ENCODE results near the gene ZNF543.
A peak's percentile ranks its signal among the peaks of the same experiment; 100 is the strongest.
"Not testable (repeated sequence)": the region's sequence is repeated elsewhere in the genome, so short reads cannot be mapped to it uniquely, and the experiment has no call there.

Gene ZNF543

DNA sequence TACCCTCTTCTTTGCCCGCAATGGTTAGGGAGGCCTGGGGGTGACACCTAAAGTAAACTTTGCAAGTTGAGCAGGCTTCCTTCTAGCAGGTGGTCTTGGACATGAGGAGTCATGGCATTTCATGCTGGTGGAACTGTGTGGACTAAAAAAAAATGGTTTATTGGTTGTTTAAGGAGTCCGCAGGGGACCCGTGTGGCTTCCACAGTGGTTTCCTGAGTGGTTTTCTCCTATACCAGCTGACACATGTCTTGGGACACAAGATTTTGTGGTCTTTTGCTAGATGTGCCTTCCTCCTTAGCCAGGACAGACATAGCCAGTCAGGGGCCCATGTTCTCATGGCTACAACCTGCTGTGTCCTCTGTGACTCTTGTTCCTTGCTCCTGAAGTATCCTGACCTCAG, 1.5 kb downstream of the ZNF543 start:
- DNase-seq, result no peak

DNA sequence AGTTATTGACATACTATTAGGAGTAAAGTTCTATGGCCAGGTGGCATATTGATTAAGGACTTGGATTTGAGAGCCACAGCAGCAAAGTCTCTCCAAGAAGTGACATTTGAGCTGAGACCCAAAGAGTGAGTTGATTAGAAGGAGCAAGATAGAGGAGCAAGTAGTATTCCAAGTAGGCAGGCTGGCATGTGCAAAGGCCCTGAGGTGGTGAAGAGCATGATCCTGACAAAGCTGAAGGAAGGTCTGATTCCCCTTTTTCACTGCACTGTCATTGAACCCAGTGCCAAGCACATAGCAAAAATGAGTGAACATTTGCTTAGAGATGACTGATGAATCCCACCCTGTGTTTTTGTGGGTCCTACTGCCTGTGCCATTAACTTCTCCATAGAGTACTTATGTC, 4.7 kb downstream of the ZNF543 start:
- no peak for DNase-seq

DNA sequence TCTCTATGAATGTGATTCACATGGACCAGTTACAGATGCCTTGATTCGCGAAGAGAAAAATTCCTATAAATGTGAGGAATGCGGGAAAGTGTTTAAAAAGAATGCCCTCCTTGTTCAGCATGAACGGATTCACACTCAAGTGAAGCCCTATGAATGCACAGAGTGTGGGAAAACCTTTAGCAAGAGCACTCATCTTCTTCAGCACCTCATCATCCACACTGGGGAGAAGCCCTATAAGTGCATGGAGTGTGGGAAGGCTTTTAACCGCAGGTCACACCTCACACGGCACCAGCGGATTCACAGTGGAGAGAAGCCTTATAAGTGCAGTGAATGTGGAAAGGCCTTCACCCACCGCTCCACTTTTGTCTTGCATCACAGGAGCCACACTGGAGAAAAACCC, 7.7 kb downstream of the ZNF543 start:
- DNase-seq, result no peak

DNA sequence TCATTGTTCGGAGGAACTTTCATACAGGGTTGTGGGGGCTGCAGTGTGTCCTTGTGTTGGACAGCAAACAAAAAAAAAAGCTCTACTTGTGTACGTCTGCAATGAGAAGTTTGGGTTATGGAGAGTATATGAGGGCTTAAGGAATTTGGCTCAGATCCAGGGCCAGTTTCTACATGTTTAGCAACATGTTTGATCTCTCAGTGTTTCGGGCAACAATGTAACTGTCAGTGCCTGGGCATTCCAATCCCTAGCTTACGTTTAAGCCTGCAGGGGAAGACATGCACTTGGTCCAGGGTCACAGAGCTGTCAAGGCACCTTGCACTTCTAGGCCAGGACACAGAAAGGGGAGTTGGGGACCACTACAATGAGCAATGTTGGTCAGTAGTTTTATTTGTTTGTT, 13.9 kb downstream of the ZNF543 start:
- DNase-seq, result no peak

DNA sequence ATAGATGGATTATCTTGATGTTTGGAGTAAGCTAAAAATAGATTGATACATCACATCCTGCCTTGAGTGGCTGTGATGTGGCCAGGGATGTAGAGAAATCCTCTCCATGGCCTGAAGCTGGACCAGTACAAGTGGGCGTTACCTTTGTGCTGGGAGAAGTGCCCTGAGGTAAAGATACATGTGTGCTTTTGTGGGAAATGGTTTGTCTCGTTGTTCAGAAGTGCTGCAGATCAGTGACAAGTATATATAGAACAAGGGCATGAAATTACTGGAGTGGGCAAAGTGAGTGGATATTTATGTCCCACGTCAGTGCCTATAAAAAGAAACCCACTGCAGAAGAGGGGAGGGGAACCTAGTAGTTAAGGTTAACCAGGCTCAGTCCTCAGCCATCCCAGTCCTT, 18.6 kb downstream of the ZNF543 start:
- DNase-seq, result no peak

DNA sequence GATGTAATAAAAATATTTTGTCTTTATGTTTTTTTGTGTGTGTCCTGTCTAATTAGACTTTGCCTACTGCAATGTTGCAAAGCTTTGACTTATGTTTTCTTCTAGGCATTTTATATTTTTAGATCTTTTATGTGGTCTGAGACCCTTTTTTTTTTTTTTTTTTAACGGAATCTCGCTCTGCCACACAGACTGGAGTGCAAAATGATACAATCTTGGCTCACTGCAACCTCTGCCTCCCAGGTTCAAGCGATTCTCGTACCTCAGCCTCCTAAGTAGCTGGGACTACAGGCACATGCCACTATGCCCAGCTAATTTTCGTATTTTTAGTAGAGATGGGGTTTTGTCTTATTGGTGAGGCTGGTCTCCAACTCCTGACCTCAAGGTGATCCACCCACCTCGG, 22.3 kb downstream of the ZNF543 start:
- no peak for DNase-seq

DNA sequence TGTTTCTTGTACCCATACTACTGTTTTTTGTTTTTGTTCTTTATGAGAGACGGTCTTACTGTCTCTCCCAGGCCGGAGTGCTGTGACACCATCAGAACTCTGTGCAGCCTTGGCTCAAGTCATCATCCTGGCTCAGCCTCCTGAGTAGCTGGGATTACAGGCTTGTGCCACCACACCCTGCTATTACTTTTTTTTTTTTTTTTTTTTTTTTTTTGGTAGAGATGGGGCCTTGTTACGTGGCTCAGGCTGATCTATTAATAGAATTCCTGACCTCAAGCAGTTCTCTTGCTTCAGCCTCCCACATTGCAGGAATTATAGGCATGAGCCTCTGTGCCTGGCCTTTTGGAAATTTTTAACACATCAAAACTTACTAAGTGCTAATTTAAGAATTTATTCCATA, 27.9 kb downstream of the ZNF543 start:
- no peak for DNase-seq

DNA sequence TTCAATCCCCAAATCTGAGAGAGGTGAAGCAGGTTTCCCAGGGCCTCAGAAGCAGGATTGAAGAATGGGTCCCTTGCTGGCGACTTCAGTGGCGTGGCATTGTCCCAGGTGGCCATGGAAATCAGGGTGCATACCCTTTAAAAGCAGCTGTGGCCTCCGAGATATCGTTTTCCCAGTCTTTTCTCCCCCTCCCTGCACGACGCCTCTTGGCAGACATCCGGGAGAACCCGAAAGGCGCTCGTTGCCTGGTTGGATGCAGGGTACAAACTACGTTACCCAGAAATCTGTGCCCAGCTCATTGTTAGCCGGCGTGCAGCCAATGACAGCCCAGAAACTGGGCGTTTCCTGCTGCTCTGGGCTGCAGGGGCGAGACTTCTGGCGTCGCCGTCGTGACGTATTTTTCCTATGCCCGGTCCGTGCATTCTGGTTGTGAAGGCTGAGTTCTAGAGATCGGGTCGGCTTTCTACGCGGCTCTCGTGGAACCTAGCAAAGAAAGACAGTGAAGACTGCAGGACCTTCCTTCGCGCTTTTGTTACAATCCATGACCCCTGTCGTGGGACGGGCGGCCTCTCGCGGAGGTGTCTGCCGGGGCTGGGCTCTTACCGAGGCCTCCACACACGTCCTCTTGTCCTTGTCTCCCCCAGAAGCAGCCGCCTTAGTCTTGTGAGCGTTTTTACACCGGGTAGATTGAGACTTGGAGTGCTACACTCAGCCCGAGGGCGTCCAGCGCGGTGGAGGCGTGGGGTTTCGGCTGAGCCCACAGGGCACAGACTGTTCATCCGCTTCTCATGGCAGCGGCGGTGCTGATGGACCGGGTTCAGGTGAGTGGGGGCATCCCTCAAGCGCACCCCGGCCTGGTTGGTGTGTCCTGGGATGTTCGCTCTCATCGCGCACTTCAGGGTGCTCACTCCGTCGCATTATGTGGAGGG, 30.9 kb downstream of the ZNF543 start, which contains the start of gene ZNF304:
TSS of gene ZNF304 (plus strand) at position 395 of the 929 bp plus-strand sequence. CDS start at position 789, 394 bp downstream.
- peak; percentile 97 for DNase-seq

DNA sequence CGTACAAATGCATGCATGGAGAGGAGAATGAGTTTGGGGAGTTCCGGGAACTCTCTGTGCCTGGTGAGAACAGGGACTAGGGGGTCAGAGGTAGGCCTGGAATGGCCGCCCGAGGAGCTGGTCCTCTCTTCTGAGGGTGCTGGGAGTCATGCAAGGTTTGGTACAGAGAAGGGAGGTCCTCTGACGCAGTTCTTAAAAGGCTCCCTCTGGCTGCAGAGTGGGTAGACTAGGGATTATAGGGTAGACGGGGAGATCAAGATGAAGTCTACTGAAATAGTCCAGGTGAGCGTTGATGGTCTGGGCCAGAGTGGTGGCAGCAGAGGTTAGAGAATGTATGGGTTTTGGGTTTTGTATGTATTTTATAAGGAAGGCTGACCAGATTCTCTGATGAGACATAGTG, 31.6 kb downstream of the ZNF543 start:
- no peak for DNase-seq

DNA sequence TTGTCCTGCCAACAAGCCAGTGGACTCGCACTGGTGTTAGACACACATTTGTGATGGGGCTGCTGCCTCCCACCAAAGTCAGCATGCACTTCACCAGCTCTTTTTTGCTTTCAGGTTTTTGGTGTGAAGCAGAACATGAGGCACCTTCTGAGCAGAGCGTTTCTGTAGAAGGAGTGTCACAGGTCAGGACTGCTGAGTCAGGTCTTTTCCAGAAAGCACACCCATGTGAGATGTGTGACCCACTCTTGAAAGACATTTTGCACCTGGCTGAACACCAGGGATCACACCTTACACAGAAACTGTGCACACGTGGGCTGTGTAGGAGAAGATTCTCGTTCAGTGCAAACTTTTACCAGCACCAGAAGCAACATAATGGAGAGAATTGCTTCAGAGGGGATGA, 35.6 kb downstream of the ZNF543 start:
- no peak for DNase-seq

DNA sequence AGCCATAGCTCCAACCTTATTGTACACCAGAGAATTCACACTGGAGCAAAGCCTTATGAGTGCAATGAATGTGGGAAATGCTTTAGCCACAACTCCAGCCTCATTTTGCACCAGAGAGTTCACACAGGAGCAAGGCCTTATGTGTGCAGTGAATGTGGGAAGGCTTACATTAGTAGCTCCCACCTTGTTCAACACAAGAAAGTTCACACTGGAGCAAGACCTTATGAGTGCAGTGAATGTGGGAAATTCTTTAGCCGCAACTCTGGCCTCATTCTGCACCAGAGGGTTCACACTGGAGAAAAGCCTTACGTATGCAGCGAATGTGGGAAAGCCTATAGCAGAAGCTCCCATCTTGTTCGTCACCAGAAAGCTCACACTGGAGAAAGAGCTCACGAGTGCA, 37.1 kb downstream of the ZNF543 start:
- no peak for DNase-seq

DNA sequence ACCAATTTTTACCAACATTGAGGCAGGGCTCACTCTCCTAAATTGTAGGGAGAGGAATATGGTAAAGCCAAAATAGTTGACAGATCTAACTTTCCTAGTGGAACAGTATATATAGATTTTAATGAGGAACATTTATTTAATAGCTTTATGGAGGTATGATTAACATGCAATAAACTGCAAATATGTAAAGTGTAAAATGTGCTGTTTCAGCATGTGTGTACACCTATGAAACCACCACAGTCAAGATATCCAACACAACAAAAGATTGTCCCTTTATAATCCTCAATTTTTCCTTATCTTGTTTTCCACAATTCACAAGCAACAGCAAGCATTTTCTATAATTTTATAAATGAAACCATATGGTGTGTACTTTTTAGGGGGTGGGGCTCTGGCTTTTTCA, 39.0 kb downstream of the ZNF543 start:
- no peak for DNase-seq

DNA sequence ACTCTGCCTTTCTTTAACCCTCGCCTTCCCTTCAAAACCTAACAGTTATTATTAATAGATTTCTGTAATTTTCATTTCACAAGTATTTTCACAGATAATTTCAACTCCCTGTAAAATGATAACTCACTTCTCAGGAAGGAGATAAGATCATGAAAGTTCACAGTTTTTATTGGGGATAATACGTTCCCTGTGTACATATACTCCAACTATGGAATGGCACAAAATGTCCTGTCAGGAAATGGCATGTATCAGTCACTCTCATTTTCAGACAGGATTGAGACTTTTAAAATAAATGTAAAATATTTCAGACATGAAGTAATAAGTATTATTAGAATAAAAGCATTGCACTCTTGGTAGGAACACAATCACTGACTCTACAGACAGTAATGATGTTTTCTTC, 42.1 kb downstream of the ZNF543 start:
- DNase-seq, result no peak

DNA sequence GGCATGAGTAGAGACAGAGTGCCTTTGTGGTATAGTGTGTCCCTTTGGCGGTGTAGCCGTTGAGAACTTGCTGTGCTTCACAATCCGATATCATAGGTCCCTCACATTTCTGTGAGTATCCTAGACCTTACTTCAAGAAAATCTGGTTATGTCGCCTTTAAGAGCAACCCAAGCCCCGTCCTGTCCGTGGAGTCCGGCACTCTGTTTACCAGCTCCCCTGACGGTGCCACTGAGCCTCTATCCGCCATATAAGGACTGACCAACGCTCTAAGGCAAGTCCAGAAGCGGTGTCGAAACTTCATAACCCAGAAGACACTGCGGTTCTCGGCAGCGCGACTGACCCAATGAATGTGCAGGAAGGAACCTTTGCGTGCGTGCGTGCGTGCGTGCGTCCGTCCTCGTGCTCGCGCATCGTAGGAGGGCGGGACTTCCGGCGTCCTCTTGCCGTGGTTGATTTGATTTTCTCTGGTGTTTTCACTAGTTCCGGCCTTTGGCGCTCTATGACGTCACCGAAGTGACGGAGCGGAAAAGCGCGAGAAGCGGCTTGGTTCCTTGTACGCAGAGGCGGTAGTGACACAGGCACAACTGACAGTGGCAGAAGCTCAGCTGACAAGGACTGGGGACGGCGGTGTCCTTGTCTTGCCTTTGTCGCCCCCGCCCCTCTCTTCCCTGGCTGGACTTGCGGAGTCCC, 42.9 kb downstream of the ZNF543 start, which contains the start of the genes TRAPPC2B and ZNF547:
TSS of gene TRAPPC2B (plus strand) at position 555 of the 691 bp plus-strand sequence. CDS start 1,283 bp downstream, outside the sequence.
TSS of gene ZNF547 (plus strand) at position 555 of the 691 bp plus-strand sequence. CDS start 5,005 bp downstream, outside the sequence.
- peak; percentile 98 for DNase-seq

DNA sequence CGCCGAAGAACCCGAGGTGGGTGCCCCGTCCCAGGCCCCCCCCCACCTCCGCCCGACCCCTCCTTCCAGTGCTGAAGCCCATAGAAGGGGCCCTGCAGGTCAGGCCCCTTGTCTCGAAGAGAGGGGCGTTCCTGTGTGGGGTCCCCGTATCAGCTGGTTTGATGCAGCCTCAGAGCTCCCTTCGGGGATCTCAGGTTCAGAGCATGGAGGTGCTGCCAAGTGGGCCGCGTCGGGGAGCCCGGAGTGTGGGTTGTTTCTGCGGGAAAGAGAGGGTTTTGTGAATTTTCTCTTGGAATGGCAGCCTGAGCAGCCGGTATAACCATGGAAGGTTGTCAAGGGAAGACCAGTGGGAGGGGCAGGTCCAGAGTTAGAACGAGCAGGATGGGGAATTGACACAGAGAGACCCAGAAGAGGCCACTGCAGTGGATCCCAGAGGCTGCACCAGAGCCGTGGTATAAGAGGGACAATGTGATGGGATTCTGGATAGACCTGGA, 43.5 kb downstream of the ZNF543 start:
- DNase-seq, result no peak

DNA sequence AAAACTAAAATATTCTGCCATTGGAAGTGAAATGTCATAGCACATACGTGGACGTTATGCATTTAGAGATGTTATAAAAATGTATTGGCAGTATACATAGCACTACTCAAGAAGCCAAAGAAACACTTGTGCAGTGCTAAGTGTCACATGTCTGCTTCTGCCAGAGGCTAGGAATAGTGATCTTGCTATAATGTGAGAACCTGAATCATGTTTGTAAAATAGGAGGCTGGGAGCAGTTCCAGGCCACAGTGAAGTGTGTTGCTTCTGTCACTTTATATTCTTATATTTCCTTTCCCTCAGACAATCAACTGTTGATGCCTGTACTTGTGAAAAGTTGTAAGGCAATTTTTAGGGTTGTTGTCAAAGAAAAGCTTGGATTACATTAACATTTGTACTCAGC, 46.5 kb downstream of the ZNF543 start:
- no peak for DNase-seq

DNA sequence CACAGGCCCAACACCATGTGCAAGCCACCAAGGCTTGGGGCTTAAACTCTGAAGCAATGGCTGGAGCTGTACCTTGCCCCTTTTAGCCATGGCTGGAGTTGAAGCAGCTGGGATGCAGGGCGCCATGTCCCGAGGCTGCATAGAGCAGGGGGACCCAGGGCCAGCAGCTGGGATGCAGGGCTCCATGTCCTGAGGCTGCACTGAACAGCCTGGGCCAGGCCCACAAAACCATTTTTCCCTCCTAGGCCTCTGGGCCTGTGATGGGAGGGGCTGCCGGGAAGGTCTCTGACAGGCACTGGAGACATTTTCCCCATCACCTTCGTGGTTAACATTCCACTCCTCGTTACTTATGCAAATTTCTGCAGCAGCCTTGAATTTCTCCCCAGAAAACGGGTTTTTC, 53.9 kb downstream of the ZNF543 start:
- no peak for DNase-seq

DNA sequence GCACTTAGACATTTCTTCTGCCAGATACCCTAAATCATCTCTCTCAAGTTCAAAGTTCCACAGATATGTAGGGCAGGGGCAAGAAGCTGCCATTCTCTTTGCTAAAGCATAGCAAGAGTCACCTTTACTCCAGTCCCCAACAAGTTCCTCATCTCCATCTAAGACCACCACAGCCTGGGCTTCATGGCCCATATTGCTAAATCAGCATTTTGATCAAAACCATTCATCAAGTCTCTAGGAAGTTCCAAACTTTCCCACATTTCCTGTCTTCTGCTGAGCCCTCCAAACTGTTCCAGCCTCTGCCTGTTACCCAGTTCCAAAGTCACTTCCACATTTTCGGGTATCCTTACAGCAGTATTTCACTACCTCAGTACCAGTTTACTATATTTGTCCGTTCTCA, 54.4 kb downstream of the ZNF543 start:
- DNase-seq, result not testable (repeated sequence)

DNA sequence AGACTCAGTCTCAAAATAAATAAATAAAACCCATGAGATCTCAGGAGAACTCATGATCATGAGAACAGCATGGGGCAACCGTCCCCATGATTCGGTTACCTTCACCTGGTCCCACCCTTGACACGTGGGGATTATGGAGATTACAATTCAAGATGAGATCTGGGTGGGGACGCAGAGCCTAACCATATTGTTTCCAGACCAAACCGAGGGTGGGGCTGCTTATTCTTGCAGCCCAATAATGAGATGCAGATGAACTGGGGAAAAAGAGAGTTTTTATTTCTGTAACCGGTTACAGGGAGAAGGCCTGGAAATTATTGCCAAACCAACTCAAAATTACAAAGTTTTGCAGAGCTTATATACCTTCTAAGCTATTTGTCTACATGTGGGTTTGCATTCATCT, 55.9 kb downstream of the ZNF543 start:
- DNase-seq, result no peak

DNA sequence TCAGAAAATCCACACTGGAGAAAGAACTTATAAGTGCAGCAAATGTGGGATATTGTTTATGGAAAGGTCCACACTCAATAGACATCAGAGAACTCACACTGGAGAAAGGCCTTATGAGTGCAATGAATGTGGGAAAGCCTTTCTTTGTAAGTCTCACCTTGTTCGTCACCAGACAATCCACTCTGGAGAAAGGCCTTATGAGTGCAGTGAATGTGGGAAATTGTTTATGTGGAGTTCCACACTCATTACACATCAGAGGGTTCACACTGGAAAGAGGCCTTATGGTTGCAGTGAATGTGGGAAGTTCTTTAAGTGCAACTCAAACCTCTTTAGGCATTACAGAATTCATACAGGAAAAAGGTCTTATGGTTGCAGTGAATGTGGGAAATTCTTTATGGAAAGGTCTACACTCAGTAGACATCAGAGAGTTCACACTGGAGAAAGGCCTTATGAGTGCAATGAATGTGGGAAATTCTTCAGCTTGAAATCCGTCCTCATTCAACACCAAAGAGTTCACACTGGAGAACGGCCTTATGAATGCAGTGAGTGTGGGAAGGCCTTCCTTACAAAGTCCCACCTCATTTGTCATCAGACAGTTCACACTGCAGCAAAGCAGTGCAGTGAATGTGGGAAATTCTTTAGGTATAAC, 57.4 kb downstream of the ZNF543 start:
- DNase-seq, result no peak
